ENCODE results near the gene CALHM2. TPM values are rescaled to one million over a fixed set of nuclear protein-coding genes. Genes with fewer than 3 reads are reported as not detected.

Gene CALHM2
- total and polyA plus RNA-seq, 2 of the 13 experiments (the other 11 are each of a cell fraction or from before 2014, with no cell fraction given) = 0.15 TPM; not detected in 1

- TF ChIP-seq TOPORS (CRISPR knock-in tag; IDR thresholded peaks at IDR 0.05) = 0 out of 2 replicates have a peak, but pooled peaks have one; percentile 18
- TF ChIP-seq ONECUT2 (CRISPR knock-in tag; IDR thresholded peaks at IDR 0.05) = no peak
- TF ChIP-seq ZNF501 (CRISPR knock-in tag; IDR thresholded peaks at IDR 0.05) = peak; percentile 6; the same call in 1 of the 2 replicates
- TF ChIP-seq NRL (CRISPR knock-in tag; IDR thresholded peaks at IDR 0.05; ENCODE audit: borderline replicate concordance) = 0 out of 2 replicates have a peak, but pooled peaks have one; percentile 7
- no peak for TF ChIP-seq NR2F2 (IDR thresholded peaks at IDR 0.05; ENCODE audit: borderline replicate concordance, low read depth)
- TF ChIP-seq PHF8 (CRISPR knock-in tag; IDR thresholded peaks at IDR 0.05) = no peak
- TF ChIP-seq MTERF4 (CRISPR knock-in tag; IDR thresholded peaks at IDR 0.05) = peak; percentile 93; the same call in 1 of the 2 replicates
- peak; percentile 5; the same call in 1 of the 2 replicates for TF ChIP-seq NKX3-1 (CRISPR knock-in tag; IDR thresholded peaks at IDR 0.05)
- no peak for TF ChIP-seq MAFK (conservative IDR thresholded peaks at IDR 0.05 in 1 of 2, IDR thresholded peaks at IDR 0.05 in 1 of 2; ENCODE audit: low read length in 2 of 2)
- peak; percentile 17; the same call in 1 of the 2 replicates for TF ChIP-seq ZMYM4 (CRISPR knock-in tag; IDR thresholded peaks at IDR 0.05)
- TF ChIP-seq ZNF17 (CRISPR knock-in tag; IDR thresholded peaks at IDR 0.05) = no peak
- TF ChIP-seq HMGXB4 (CRISPR knock-in tag; IDR thresholded peaks at IDR 0.05; ENCODE audit: borderline replicate concordance in 1 of 2, low read depth in 1 of 2) = peak in 1 of 2 experiments; percentile 3; a peak in 2 of 4 replicates
- peak; percentile 83; the same call in 1 of the 2 replicates for TF ChIP-seq ZNF318 (CRISPR knock-in tag; IDR thresholded peaks at IDR 0.05)
- TF ChIP-seq ZNF704 (CRISPR knock-in tag; IDR thresholded peaks at IDR 0.05; ENCODE audit: borderline replicate concordance) = 0 out of 2 replicates have a peak, but pooled peaks have one; percentile 43
- TF ChIP-seq ZUFSP (CRISPR knock-in tag; IDR thresholded peaks at IDR 0.05; ENCODE audit: borderline replicate concordance) = no peak
Observed at GRCh38 chr10:103396789-103397087, 55.4 kb downstream of the CALHM2 start (continued).
